Neural cell (in vitro differentiated cells): ENCODE results near the gene SLC34A1.

Source experiments
- EZH2 ChIP-seq: fragments of 200-600, 300-800 bp; shearing (Covaris generic), sonication (generic); IDR thresholded peaks from 2 replicates; pipeline ENCODE4 v1.6.1; 2014; ENCODE audit warnings: antibody characterized with exemption, low read length, borderline replicate concordance, mild to moderate bottlenecking; ENCODE audit not compliant: insufficient read depth, poor library complexity, severe bottlenecking
- POLR2AphosphoS5 ChIP-seq: IDR thresholded peaks from 2 replicates; pipeline ENCODE4 v1.6.1; 2012
- RAD21 ChIP-seq: fragments of 450-650 bp; conservative IDR thresholded peaks from 2 replicates; pipeline ENCODE4 v1.6.1; 2014; ENCODE audit warnings: antibody characterized with exemption, mild to moderate bottlenecking, moderate library complexity
- TF ChIP-seq, protein P1 (sequence below): fragments of 450-650 bp; IDR thresholded peaks from 2 replicates; pipeline ENCODE4 v1.5.1; 2014; ENCODE audit warnings: antibody characterized with exemption, mild to moderate bottlenecking, moderate library complexity; ENCODE audit not compliant: poor library complexity, severe bottlenecking
- TF ChIP-seq, protein P2 (sequence below): IDR thresholded peaks from 2 replicates; pipeline ENCODE4 v1.6.1; 2012; ENCODE audit warnings: borderline replicate concordance

DNA sequence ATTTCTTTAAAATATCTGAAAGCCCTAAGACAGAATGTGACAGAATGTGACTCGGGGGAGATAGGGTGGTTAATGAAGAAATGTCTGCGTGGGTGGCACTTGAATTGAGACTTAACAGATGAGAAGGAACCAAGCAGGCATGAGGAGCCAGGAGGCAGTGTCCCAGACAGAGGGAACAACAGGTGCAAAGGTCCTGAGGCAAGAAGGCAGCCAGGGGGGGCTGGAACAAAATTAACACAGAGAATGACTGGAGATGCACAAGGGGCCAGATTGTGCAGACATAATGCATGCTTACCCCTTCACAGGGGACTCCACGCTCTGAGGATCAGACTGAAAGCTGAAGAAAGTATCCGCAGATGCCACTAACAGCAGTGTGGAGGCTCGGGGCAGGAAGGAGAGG is 34.5 kb upstream of the SLC34A1 start:
- TF ChIP-seq, protein P1, sequence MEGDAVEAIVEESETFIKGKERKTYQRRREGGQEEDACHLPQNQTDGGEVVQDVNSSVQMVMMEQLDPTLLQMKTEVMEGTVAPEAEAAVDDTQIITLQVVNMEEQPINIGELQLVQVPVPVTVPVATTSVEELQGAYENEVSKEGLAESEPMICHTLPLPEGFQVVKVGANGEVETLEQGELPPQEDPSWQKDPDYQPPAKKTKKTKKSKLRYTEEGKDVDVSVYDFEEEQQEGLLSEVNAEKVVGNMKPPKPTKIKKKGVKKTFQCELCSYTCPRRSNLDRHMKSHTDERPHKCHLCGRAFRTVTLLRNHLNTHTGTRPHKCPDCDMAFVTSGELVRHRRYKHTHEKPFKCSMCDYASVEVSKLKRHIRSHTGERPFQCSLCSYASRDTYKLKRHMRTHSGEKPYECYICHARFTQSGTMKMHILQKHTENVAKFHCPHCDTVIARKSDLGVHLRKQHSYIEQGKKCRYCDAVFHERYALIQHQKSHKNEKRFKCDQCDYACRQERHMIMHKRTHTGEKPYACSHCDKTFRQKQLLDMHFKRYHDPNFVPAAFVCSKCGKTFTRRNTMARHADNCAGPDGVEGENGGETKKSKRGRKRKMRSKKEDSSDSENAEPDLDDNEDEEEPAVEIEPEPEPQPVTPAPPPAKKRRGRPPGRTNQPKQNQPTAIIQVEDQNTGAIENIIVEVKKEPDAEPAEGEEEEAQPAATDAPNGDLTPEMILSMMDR: no peak
- no peak for TF ChIP-seq RAD21
- no peak for TF ChIP-seq POLR2AphosphoS5
- TF ChIP-seq EZH2: no peak
- TF ChIP-seq, protein P2, sequence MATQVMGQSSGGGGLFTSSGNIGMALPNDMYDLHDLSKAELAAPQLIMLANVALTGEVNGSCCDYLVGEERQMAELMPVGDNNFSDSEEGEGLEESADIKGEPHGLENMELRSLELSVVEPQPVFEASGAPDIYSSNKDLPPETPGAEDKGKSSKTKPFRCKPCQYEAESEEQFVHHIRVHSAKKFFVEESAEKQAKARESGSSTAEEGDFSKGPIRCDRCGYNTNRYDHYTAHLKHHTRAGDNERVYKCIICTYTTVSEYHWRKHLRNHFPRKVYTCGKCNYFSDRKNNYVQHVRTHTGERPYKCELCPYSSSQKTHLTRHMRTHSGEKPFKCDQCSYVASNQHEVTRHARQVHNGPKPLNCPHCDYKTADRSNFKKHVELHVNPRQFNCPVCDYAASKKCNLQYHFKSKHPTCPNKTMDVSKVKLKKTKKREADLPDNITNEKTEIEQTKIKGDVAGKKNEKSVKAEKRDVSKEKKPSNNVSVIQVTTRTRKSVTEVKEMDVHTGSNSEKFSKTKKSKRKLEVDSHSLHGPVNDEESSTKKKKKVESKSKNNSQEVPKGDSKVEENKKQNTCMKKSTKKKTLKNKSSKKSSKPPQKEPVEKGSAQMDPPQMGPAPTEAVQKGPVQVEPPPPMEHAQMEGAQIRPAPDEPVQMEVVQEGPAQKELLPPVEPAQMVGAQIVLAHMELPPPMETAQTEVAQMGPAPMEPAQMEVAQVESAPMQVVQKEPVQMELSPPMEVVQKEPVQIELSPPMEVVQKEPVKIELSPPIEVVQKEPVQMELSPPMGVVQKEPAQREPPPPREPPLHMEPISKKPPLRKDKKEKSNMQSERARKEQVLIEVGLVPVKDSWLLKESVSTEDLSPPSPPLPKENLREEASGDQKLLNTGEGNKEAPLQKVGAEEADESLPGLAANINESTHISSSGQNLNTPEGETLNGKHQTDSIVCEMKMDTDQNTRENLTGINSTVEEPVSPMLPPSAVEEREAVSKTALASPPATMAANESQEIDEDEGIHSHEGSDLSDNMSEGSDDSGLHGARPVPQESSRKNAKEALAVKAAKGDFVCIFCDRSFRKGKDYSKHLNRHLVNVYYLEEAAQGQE: no peak
